GM23248 (cell line): ENCODE results near the gene ESYT2. TPM values are rescaled to one million over a fixed set of nuclear protein-coding genes. Genes with fewer than 3 reads are reported as not detected.

Experiments
- DNase-seq: peaks from one replicate; pipeline ENCODE4 v3.0.0-alpha.2; 2015
- H2AFZ ChIP-seq: fragments of 200-600 bp; sonication (generic); 2 replicates; pipeline ENCODE4 v1.6.1; 2016; ENCODE audit warnings: antibody characterized with exemption
- H3F3A ChIP-seq: fragments of 200-600 bp; sonication (generic); 2 replicates; pipeline ENCODE4 v1.6.1; 2016; ENCODE audit warnings: mild to moderate bottlenecking, antibody characterized with exemption, mixed run types; ENCODE audit not compliant: insufficient read depth
- H3K27ac ChIP-seq: fragments of 200-600 bp; sonication (generic); 2 replicates; pipeline ENCODE4 v1.5.1; 2016; ENCODE audit warnings: mild to moderate bottlenecking
- H3K27me3 ChIP-seq: fragments of 200-600 bp; sonication (generic); replicated peaks from 2 replicates; pipeline ENCODE4 v1.6.1; 2016; ENCODE audit warnings: mild to moderate bottlenecking; ENCODE audit not compliant: insufficient read depth
- H3K36me3 ChIP-seq: fragments of 200-600 bp; sonication (generic); 2 replicates; pipeline ENCODE4 v1.6.1; 2016; ENCODE audit warnings: low read depth, mild to moderate bottlenecking
- H3K4me1 ChIP-seq: fragments of 200-600 bp; sonication (generic); 2 replicates; pipeline ENCODE4 v1.6.1; 2016; ENCODE audit warnings: mild to moderate bottlenecking; ENCODE audit not compliant: insufficient read depth
- H3K4me2 ChIP-seq: fragments of 200-600 bp; sonication (generic); one replicate; pipeline ENCODE4 v1.6.1; 2016; ENCODE audit warnings: mild to moderate bottlenecking; ENCODE audit not compliant: unreplicated experiment
- H3K4me3 ChIP-seq: fragments of 200-600 bp; sonication (generic); 2 replicates; pipeline ENCODE4 v1.5.1; 2016; ENCODE audit warnings: mild to moderate bottlenecking
- H3K79me2 ChIP-seq: fragments of 200-600 bp; sonication (generic); 2 replicates; pipeline ENCODE4 v1.6.1; 2016; ENCODE audit warnings: mild to moderate bottlenecking; ENCODE audit not compliant: insufficient read depth
- H3K9ac ChIP-seq: fragments of 200-600 bp; sonication (generic); 2 replicates; pipeline ENCODE4 v1.6.1; 2016; ENCODE audit warnings: mild to moderate bottlenecking
- H3K9me2 ChIP-seq: fragments of 200-600 bp; sonication (generic); 2 replicates; pipeline ENCODE4 v1.6.1; 2016; ENCODE audit warnings: mixed run types, mild to moderate bottlenecking, moderate library complexity; ENCODE audit not compliant: insufficient read depth
- H3K9me3 ChIP-seq: fragments of 200-600 bp; sonication (generic); one replicate; pipeline ENCODE4 v1.6.1; 2017; ENCODE audit warnings: low read depth
- H4K20me1 ChIP-seq: fragments of 200-600 bp; sonication (generic); 2 replicates; pipeline ENCODE4 v1.6.0; 2016; ENCODE audit not compliant: insufficient read depth
- EZH2 ChIP-seq: fragments of 200-600 bp; sonication (generic); IDR thresholded peaks from 2 replicates; pipeline ENCODE4 v1.6.1; 2018; ENCODE audit warnings: antibody characterized with exemption, mild to moderate bottlenecking; ENCODE audit not compliant: insufficient read depth, poor library complexity, severe bottlenecking
- EZH2phosphoT487 ChIP-seq: fragments of 200-600 bp; sonication (generic); IDR thresholded peaks from 2 replicates; pipeline ENCODE4 v1.6.1; 2018; ENCODE audit warnings: antibody characterized with exemption, moderate library complexity, mild to moderate bottlenecking, low read depth; ENCODE audit not compliant: insufficient read depth
- WGBS, 2 experiments: methylation state at CpG; one replicate each; pipeline ENCODE4 v1.1.6; 2015 to 2017; ENCODE audit warnings: low lambda C conversion rate in 2 of 2, low coverage in 1 of 2; ENCODE audit errors: missing lambda C conversion rate in 2 of 2; 5-methylcytosine and 5-hydroxymethylcytosine counted together
- in situ Hi-C: fragments of 300-500 bp; cut with MboI; formaldehyde crosslinking; loops from 2 replicates; pipeline ENCODE4 v1.15.0; 2020
- polyA plus RNA-seq: library from polyadenylated mRNA; unstranded; fragments of >200 nt; fragmentation: Nextera tagmentation; extraction: Ambion mirVana; gene quantifications from 2 replicates; pipeline ENCODE4 v1.2.1, GENCODE V29; 2016
- total RNA-seq: library from RNA; depleted of rRNA; stranded (reverse); fragments of >200 nt; shearing (Covaris generic); gene quantifications from 2 replicates; pipeline ENCODE4 v1.2.3, GENCODE V29; 2014

The ESYT2 gene
- total and polyA plus RNA-seq, 2 experiments from 2014 or later: 49.9 to 129 TPM

GRCh38 chr7:158868764-158869410 is 39.6 kb upstream of the ESYT2 start:
- no peak overlapping the region for H3K4me2 ChIP-seq
- no peak for TF ChIP-seq EZH2
- no peak for TF ChIP-seq EZH2phosphoT487
- H3K9me2 ChIP-seq: no peaks in the 10 kb centered on the region
- WGBS, 2 experiments: 80 to 92% methylated on average over 5 of the region's 7 CpGs
- no peak overlapping the region for H3K27ac ChIP-seq
- H3K79me2 ChIP-seq: peaks cover 53% of the 10 kb centered on the region
- no peak overlapping the region for H3K4me3 ChIP-seq
- no peaks in the 10 kb centered on the region for H3K9me3 ChIP-seq
- no peak overlapping the region for H3K9ac ChIP-seq
- H3F3A ChIP-seq: no peaks in the 10 kb centered on the region
- H2AFZ ChIP-seq: no peak overlapping the region
- no peaks in the 10 kb centered on the region for H3K4me1 ChIP-seq
- no peaks in the 10 kb centered on the region; the same call in 1 of the 2 replicates for H3K36me3 ChIP-seq
- H4K20me1 ChIP-seq: no peaks in the 10 kb centered on the region
- in situ Hi-C loops: no loop called here
- no peaks in the 10 kb centered on the region for H3K27me3 ChIP-seq
- DNase-seq: no peak

- Histone ChIP-seq H3K79me2 (peaks cover 58% of the 10 kb centered on the region), H3K27ac (no peak overlapping the region), H3K27me3 (no peaks in the 10 kb centered on the region), H3K4me1 (no peaks in the 10 kb centered on the region), H3K4me2 (no peak overlapping the region), H3K9me3 (no peaks in the 10 kb centered on the region), H3K36me3 (no peaks in the 10 kb centered on the region; the same call in 1 of the 2 replicates), H3F3A (peaks cover 9% of the 10 kb centered on the region; the same call in 1 of the 2 replicates), H3K4me3 (no peak overlapping the region), H3K9ac (no peak overlapping the region), H3K9me2 (no peaks in the 10 kb centered on the region), H2AFZ (no peak overlapping the region), H4K20me1 (no peaks in the 10 kb centered on the region)
- TF ChIP-seq EZH2 (no peak), EZH2phosphoT487 (no peak)
- DNase-seq: no peak
- in situ Hi-C loops: no loop called here
- 96 to 97% methylated on average over 29 to 30 of the region's 30 CpGs for WGBS, 2 experiments
These were observed 38.1 kb upstream of the ESYT2 start for GRCh38 chr7:158867214-158867984.

- Histone ChIP-seq H3K36me3 (no peaks in the 10 kb centered on the region; the same call in 1 of the 2 replicates), H3K27ac (no peak overlapping the region), H4K20me1 (no peaks in the 10 kb centered on the region), H3K9me2 (no peaks in the 10 kb centered on the region), H3K4me2 (no peak overlapping the region), H2AFZ (no peak overlapping the region), H3K27me3 (no peaks in the 10 kb centered on the region), H3K4me3 (no peak overlapping the region), H3K9ac (no peak overlapping the region), H3K9me3 (no peaks in the 10 kb centered on the region), H3K79me2 (peaks cover 69% of the 10 kb centered on the region), H3K4me1 (no peaks in the 10 kb centered on the region), H3F3A (peaks cover 12% of the 10 kb centered on the region; the same call in 1 of the 2 replicates)
- TF ChIP-seq EZH2phosphoT487 (no peak), EZH2 (no peak)
- WGBS, 2 experiments: 85 to 90% methylated on average over 4 of the region's 4 CpGs
- no peak for DNase-seq
- in situ Hi-C loops: no loop called here
These were observed 36.7 kb upstream of the ESYT2 start for GRCh38 chr7:158865977-158866376.

- H3K4me2 ChIP-seq: no peak overlapping the region
- no peak for DNase-seq
- H3K9me3 ChIP-seq: no peaks in the 10 kb centered on the region
- no peaks in the 10 kb centered on the region for H3K36me3 ChIP-seq
- H2AFZ ChIP-seq: no peak overlapping the region
- H3K9ac ChIP-seq: no peak overlapping the region
- H3F3A ChIP-seq: peaks cover 12% of the 10 kb centered on the region; the same call in 1 of the 2 replicates
- 49 to 52% methylated on average over 7 of the region's 7 CpGs for WGBS, 2 experiments
- H3K9me2 ChIP-seq: no peaks in the 10 kb centered on the region
- no peaks in the 10 kb centered on the region for H4K20me1 ChIP-seq
- peaks cover 70% of the 10 kb centered on the region for H3K79me2 ChIP-seq
- TF ChIP-seq EZH2: no peak
- TF ChIP-seq EZH2phosphoT487: no peak
- H3K27ac ChIP-seq: no peak overlapping the region
- H3K4me1 ChIP-seq: no peaks in the 10 kb centered on the region
- no peak overlapping the region for H3K4me3 ChIP-seq
- H3K27me3 ChIP-seq: no peaks in the 10 kb centered on the region
- in situ Hi-C loops: no loop called here
These were observed 36.2 kb upstream of the ESYT2 start for GRCh38 chr7:158865462-158865922.
